C4-2B (cell line): ENCODE measurements around the gene MTA1.

ENCODE experiments used
- CTCF ChIP-seq: fragments of 450-650 bp; conservative IDR thresholded peaks from 2 replicates; pipeline ENCODE4 v1.5.1; 2017; ENCODE audit warnings: mild to moderate bottlenecking
- ZFX ChIP-seq: fragments of 450-650 bp; IDR thresholded peaks from 2 replicates; pipeline ENCODE4 v1.6.1; 2017

- no peak for TF ChIP-seq CTCF
- no peak for TF ChIP-seq ZFX
Measured at GRCh38 chr14:105387530-105387922, 32.1 kb upstream of the MTA1 start.
